ENCODE data around the gene TMEM47. TPM values are rescaled to one million over a fixed set of nuclear protein-coding genes. Genes with fewer than 3 reads are reported as not detected.
A peak's percentile ranks its signal among the peaks of the same experiment; 100 is the strongest.

Gene TMEM47
- total RNA-seq, 1 donor from 2014 or later, result 11.1 TPM

DNA sequence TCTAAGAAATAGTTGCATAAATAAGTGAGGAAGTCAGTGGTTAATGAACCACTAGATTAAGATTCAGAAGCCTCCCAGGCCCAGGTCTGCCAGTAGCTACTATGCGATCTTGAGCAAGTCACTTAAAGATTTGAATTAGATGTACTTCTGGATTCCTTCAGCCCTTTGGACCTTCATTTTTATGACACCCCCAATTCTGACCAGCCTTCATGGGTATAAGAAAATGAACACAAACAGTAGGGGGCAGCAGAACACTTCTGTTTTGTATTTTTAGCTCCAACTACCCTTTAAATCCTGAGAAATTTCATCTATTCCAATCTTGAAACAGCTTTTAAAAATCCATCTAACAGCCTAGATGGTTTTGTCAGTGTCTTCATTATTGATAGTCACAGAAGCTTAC, 19.0 kb downstream of the TMEM47 start:
- no peaks in the 10 kb centered on the region for H3K4me1 Mint-ChIP-seq
- TF ChIP-seq, protein P1, sequence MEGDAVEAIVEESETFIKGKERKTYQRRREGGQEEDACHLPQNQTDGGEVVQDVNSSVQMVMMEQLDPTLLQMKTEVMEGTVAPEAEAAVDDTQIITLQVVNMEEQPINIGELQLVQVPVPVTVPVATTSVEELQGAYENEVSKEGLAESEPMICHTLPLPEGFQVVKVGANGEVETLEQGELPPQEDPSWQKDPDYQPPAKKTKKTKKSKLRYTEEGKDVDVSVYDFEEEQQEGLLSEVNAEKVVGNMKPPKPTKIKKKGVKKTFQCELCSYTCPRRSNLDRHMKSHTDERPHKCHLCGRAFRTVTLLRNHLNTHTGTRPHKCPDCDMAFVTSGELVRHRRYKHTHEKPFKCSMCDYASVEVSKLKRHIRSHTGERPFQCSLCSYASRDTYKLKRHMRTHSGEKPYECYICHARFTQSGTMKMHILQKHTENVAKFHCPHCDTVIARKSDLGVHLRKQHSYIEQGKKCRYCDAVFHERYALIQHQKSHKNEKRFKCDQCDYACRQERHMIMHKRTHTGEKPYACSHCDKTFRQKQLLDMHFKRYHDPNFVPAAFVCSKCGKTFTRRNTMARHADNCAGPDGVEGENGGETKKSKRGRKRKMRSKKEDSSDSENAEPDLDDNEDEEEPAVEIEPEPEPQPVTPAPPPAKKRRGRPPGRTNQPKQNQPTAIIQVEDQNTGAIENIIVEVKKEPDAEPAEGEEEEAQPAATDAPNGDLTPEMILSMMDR (IDR thresholded peaks at IDR 0.05; ENCODE audit: unreplicated experiment), result peak; percentile 60
- DNase-seq (ENCODE audit: low spot score in 2 of 2, unreplicated experiment in 2 of 2), result no peak
- no peak overlapping the region for H3K4me3 Mint-ChIP-seq
- H3K36me3 Mint-ChIP-seq, result no peaks in the 10 kb centered on the region
- no peaks in the 10 kb centered on the region for H3K9me3 Mint-ChIP-seq
- H3K27me3 Mint-ChIP-seq (ENCODE audit: low read depth), result no peaks in the 10 kb centered on the region
- no peak overlapping the region for H3K27ac Mint-ChIP-seq

DNA sequence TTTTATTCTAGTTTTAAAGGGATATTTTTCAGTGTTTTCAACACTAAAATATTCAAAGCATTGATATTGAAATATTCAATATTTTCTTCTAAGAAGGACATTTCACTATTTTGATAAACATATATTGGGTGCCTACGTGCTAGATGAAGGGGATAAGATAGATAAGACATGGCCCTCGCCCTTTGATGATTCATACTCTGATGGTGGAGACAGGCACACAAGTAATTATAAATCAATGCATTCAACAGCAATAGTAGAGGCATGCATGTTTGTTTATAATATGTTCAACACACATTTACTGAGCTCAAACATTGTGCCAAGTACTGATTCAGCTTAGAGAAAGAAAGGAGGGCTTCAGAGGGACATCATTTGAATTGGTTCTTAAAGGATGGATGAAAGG, 22.7 kb downstream of the TMEM47 start:
- Mint-ChIP-seq H3K27me3 (ENCODE audit: low read depth) (no peaks in the 10 kb centered on the region), H3K9me3 (no peaks in the 10 kb centered on the region), H3K4me3 (no peak overlapping the region), H3K36me3 (no peaks in the 10 kb centered on the region), H3K4me1 (peaks cover 10% of the 10 kb centered on the region), H3K27ac (no peak overlapping the region)
- TF ChIP-seq, protein P1 (IDR thresholded peaks at IDR 0.05; ENCODE audit: unreplicated experiment), result no peak
- no peak for DNase-seq (ENCODE audit: low spot score in 2 of 2, unreplicated experiment in 2 of 2)

DNA sequence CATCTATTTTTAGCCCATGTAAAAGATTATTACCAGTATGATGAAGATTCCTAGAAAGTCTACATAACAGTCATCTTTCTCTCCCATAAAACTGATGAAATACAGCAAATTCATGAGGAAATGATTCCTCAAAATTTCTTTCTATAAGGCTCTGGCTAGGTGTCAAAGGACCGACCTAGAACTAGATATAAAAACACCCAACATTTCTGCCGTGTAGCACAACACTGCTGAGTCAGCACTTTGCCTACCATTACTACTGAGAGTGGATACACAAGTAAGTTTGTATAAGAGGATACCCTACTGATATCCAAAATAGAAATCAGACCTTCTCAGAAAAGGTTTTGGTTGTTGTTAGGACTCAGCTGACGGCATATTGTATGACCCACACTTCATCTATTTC, 24.7 kb downstream of the TMEM47 start:
- no peak overlapping the region for H3K4me3 Mint-ChIP-seq
- no peaks in the 10 kb centered on the region for H3K9me3 Mint-ChIP-seq
- TF ChIP-seq, protein P1 (IDR thresholded peaks at IDR 0.05; ENCODE audit: unreplicated experiment), result no peak
- H3K36me3 Mint-ChIP-seq, result no peaks in the 10 kb centered on the region
- no peak for DNase-seq (ENCODE audit: low spot score in 2 of 2, unreplicated experiment in 2 of 2)
- no peaks in the 10 kb centered on the region for H3K27me3 Mint-ChIP-seq (ENCODE audit: low read depth)
- H3K27ac Mint-ChIP-seq, result peak overlapping the region; percentile 54
- H3K4me1 Mint-ChIP-seq, result peaks cover 12% of the 10 kb centered on the region

DNA sequence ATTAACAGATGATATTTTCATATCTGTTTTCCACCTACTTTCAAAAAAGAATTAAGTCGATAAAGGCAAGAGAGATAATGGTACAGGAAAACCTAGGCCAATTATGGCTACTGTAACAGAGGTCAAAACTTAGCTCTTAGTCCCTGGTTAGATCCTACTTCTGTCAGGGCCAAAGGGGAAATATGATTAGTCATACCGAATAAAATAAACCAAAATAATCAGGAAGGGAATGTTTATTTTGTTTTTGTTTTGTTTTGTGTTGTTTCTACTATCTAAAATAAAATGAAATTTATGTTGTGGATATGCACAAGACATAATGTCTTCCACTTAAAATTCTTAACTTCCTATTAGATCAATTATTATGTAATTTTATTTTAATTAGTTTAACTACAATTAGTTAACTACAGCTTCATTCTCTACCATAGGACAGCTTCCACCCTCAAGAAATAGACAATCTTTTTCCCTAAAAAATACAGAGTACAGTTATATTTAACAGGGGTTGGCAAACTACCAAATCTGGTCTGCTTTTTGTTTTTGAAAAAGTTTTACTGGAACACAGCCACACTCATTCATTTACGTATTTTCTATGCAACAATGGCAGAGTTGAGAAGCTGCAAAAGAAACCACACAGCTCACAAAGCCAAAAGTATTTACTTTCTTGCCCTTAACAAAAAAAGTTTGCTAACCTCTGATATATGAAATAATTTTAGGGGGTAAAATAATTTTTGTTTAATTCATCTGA, 25.4 kb downstream of the TMEM47 start:
- TF ChIP-seq, protein P1 (IDR thresholded peaks at IDR 0.05; ENCODE audit: unreplicated experiment), result no peak
- H3K4me1 Mint-ChIP-seq, result peaks cover 12% of the 10 kb centered on the region
- H3K27ac Mint-ChIP-seq, result no peak overlapping the region
- no peaks in the 10 kb centered on the region for H3K36me3 Mint-ChIP-seq
- H3K4me3 Mint-ChIP-seq, result no peak overlapping the region
- no peaks in the 10 kb centered on the region for H3K9me3 Mint-ChIP-seq
- H3K27me3 Mint-ChIP-seq (ENCODE audit: low read depth), result no peaks in the 10 kb centered on the region
- DNase-seq (ENCODE audit: low spot score in 2 of 2, unreplicated experiment in 2 of 2), result no peak

DNA sequence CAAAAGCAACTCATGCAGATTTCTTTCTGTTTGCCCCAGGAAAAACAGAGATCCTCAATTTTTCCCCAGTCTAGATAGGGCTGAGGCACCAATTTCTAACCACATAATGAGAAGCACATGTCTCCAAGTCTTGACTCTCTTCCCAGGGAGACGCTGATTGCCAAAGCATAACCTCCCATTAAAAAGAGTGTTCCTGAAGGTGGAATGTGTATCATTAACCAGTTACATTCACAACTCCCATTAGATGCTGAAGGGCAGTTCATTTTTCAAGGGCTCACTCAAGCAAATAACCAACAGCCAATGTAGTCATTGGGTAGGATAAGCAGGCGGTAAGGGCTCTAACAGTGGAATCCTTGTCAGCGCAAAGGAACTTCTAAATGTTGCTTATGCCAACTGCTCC, 27.5 kb downstream of the TMEM47 start:
- no peaks in the 10 kb centered on the region for H3K9me3 Mint-ChIP-seq

More for the DNA sequence above, 27.5 kb downstream of the TMEM47 start:
- TF ChIP-seq, protein P1 (IDR thresholded peaks at IDR 0.05; ENCODE audit: unreplicated experiment), result no peak
- Mint-ChIP-seq H3K36me3 (no peaks in the 10 kb centered on the region), H3K4me3 (no peak overlapping the region), H3K27ac (no peak overlapping the region), H3K27me3 (ENCODE audit: low read depth) (no peaks in the 10 kb centered on the region), H3K4me1 (peaks cover 12% of the 10 kb centered on the region)
- DNase-seq (ENCODE audit: low spot score in 2 of 2, unreplicated experiment in 2 of 2), result no peak

Measured in mesothelial cell of epicardium (in vitro differentiated cells).